Fibroblast of pulmonary artery (primary cell): ENCODE results near the gene FAM200A.

ENCODE experiments used
- DNase-seq: peaks from one replicate; pipeline ENCODE4 v3.0.0-alpha.2; 2010; ENCODE audit warnings: low read depth
- H3K4me3 ChIP-seq: replicated peaks from 2 replicates; pipeline ENCODE4 v1.5.1; 2011; ENCODE audit warnings: low read depth, mild to moderate bottlenecking, control low read depth, low read length, moderate library complexity
- TF ChIP-seq, protein P1 (sequence below): IDR thresholded peaks from 2 replicates; pipeline ENCODE4 v1.5.1; 2011; ENCODE audit warnings: mild to moderate bottlenecking, control low read depth, low read length, inconsistent platforms; ENCODE audit errors: missing control alignments

FAM200A gene

DNA sequence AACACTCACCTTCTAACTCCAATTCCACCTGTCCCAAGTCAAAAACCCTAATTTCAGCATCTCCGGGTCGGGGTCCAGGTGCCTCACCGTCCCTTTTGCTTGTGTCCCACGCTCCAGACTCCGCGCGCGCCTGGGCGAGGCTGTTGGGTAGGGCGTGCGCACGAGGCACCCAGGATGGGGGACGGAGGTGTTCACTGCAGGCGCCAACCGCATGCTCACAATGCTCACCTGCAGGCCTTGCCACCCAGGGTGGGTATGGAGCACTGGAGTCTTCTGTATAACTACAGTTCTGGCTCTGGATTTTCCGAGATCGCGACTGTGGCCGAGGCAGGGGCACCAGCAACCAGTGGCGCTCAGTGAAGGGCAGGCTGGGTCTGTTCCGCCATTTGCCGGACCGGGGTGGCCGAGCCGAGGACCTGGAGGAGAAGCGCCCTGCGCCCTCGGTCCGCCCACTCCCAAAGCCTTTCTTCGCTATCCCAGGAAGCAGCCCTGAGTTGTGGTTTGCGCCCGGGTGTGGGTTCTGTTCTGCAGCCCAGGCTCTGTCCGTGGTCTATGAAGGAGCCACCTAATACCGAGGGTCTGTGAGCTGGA, 8.7 kb downstream of the FAM200A start:
- no peak for DNase-seq
- TF ChIP-seq, protein P1, sequence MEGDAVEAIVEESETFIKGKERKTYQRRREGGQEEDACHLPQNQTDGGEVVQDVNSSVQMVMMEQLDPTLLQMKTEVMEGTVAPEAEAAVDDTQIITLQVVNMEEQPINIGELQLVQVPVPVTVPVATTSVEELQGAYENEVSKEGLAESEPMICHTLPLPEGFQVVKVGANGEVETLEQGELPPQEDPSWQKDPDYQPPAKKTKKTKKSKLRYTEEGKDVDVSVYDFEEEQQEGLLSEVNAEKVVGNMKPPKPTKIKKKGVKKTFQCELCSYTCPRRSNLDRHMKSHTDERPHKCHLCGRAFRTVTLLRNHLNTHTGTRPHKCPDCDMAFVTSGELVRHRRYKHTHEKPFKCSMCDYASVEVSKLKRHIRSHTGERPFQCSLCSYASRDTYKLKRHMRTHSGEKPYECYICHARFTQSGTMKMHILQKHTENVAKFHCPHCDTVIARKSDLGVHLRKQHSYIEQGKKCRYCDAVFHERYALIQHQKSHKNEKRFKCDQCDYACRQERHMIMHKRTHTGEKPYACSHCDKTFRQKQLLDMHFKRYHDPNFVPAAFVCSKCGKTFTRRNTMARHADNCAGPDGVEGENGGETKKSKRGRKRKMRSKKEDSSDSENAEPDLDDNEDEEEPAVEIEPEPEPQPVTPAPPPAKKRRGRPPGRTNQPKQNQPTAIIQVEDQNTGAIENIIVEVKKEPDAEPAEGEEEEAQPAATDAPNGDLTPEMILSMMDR, result no peak
- H3K4me3 ChIP-seq, result no peak overlapping the region

DNA sequence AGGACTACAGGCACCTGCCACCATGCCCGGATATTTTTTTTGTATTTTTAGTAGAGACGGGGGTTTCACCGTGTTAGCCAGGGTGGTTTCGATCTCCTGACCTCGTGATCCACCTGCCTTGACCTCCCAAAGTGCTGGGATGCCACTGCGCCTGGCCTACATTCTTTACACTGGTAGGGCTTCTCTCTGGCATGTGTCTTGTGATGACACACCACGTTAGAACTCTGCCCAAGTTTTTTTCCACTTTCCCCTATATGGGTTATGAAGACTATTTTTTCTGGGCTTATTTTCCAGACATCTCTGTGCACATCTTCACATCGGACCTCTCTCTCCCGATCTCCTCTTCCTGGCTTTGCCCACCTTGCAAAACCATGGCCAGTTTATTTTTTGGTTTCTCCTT, 10.7 kb downstream of the FAM200A start:
- TF ChIP-seq, protein P1, result no peak
- DNase-seq, result no peak
- H3K4me3 ChIP-seq, result no peak overlapping the region

DNA sequence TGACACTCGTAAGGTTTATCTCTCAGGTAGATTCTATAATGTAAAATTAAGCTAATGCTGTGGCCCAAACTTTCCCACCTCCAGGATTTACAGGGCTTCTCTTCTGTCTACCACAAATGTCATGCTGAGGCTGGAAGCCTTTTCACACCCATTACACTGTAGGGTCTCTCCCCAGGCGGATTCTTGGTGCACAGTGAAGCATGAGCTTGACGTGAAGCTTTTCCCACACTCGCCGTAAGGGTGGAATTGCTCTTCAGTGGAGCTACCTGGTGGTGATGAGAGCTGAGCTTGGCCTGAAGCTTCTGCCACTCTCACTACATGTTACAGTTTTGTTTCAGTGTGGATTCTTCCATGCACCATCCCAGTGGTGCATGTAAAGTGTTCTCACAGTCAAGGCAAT, 11.4 kb downstream of the FAM200A start:
- DNase-seq, result no peak
- no peak overlapping the region for H3K4me3 ChIP-seq
- TF ChIP-seq, protein P1, result no peak

DNA sequence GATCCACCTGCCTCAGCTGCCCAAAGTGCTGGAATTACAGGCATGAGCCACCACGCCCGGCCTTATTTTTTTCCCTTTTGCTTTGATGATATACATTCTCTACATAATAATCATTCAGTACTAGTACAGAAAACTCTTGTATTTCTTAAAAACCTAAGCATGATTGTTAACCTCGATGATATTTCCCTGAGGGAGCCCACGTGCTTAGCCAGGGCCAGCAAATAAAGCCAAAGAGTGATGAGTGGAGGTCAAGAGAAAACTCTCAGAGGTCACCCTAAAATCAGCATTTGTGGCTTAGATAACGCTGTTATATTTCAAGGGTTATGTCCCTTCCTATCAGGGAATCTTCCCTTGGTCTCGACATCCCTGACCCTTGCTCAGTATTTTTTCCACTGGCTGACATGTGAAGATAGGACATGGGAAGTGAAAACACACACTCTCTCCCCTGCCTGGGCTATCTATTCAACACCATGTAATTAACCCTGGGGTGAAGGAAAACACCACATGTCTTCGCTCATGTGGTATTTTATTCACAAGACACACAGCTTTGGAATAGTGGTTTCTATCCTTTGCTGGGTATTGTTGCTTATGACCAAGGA, 12.6 kb downstream of the FAM200A start:
- no peak overlapping the region for H3K4me3 ChIP-seq
- no peak for DNase-seq
- TF ChIP-seq, protein P1, result no peak

DNA sequence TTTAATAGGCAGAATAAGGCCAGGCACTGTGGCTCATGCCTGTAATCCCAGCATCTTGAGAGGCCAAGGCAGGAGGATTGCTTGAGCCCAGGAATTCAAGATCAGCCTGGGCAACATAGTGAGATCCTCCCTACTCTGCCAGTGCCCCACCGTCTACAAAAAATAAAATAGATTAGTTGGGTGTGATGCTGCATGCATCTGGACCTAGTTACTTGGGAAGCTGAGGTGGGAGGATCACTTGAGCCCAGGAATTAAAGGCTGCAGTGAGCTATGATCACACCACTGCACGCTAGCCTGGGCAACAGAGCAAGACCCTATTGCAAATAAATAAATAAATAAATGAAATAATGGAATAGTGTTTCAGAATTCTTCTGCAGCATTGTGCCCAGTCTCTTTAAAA, 16.2 kb downstream of the FAM200A start:
- TF ChIP-seq, protein P1, result no peak
- no peak for DNase-seq
- no peak overlapping the region for H3K4me3 ChIP-seq

DNA sequence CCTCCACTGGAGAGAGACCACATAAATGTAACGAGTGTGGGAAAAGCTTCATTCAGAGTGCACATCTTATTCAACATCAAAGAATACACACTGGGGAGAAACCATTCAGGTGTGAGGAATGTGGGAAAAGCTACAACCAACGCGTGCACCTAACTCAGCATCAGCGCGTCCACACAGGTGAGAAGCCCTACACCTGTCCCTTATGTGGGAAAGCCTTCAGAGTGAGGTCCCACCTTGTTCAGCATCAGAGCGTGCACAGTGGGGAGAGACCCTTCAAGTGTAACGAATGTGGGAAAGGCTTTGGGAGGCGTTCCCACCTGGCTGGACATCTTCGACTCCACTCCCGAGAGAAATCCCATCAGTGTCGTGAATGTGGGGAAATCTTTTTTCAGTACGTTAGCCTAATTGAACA, 20.6 kb downstream of the FAM200A start:
- peak; percentile 7 for DNase-seq
- TF ChIP-seq, protein P1, result no peak
- H3K4me3 ChIP-seq, result no peak overlapping the region
